GM21447 (cell line): ENCODE results near the gene PRM2.

ENCODE experiments used
- ATAC-seq: cut with Tn5 transposase; IDR thresholded peaks from one replicate; pipeline ENCODE4 v1.9.1; 2021; ENCODE audit not compliant: unreplicated experiment

PRM2 gene

GRCh38 chr16:11264155-11264832 is 12.0 kb downstream of the PRM2 start:
- ATAC-seq, result no peak

- no peak for ATAC-seq
Observed at GRCh38 chr16:11263737-11264136, 12.5 kb downstream of the PRM2 start.

- ATAC-seq, result no peak
Observed at GRCh38 chr16:11262915-11263314, 13.4 kb downstream of the PRM2 start.

- ATAC-seq, result no peak
Observed at GRCh38 chr16:11260596-11260966, 15.7 kb downstream of the PRM2 start.

- ATAC-seq, result no peak
Observed at GRCh38 chr16:11259655-11260595, 16.4 kb downstream of the PRM2 start.

GRCh38 chr16:11258553-11259492 is 17.5 kb downstream of the PRM2 start:
- no peak for ATAC-seq

- no peak for ATAC-seq
Observed at GRCh38 chr16:11257131-11257938, 18.9 kb downstream of the PRM2 start.

- no peak for ATAC-seq
Observed at GRCh38 chr16:11256661-11257130, 19.6 kb downstream of the PRM2 start.

- peak; percentile 41 for ATAC-seq
Observed at GRCh38 chr16:11255737-11256660, 20.3 kb downstream of the PRM2 start, which contains the start of gene SOCS1. Gene SOCS1 (minus strand): TSS chr16:11256204. CDS start chr16:11255478, 726 bp downstream.

- no peak for ATAC-seq
Observed at GRCh38 chr16:11254913-11255736, 21.2 kb downstream of the PRM2 start.

GRCh38 chr16:11253995-11254912 is 22.0 kb downstream of the PRM2 start:
- ATAC-seq, result no peak

GRCh38 chr16:11253009-11253994 is 23.0 kb downstream of the PRM2 start:
- ATAC-seq, result no peak

GRCh38 chr16:11252482-11252931 is 23.8 kb downstream of the PRM2 start:
- no peak for ATAC-seq

- ATAC-seq, result no peak
Observed at GRCh38 chr16:11251525-11252481, 24.5 kb downstream of the PRM2 start.
